GM06990 (cell line): ENCODE measurements around the gene ALDH2.
"Not testable (repeated sequence)": the region's sequence is repeated elsewhere in the genome, so short reads cannot be mapped to it uniquely, and the experiment has no call there.

ENCODE experiments used
- DNase-seq: peaks from one replicate; pipeline ENCODE4 v3.0.0-alpha.2; 2011; ENCODE audit not compliant: insufficient read length; ENCODE audit errors: extremely low read depth
- H3K27me3 ChIP-seq: replicated peaks from 2 replicates; pipeline ENCODE4 v1.6.0; 2011; ENCODE audit warnings: low read length; ENCODE audit not compliant: control insufficient read depth, insufficient read depth
- H3K36me3 ChIP-seq: 2 replicates; pipeline ENCODE4 v1.5.1; 2011; ENCODE audit warnings: low read length; ENCODE audit not compliant: control insufficient read depth, insufficient read depth
- H3K4me3 ChIP-seq: replicated peaks from 2 replicates; pipeline ENCODE4 v1.5.1; 2011; ENCODE audit warnings: low read depth, mild to moderate bottlenecking, control low read depth, low read length
- CTCF ChIP-seq: IDR thresholded peaks from 2 replicates; pipeline ENCODE4 v1.5.1; 2011; ENCODE audit warnings: low read length, control low read depth, mild to moderate bottlenecking, inconsistent platforms; ENCODE audit not compliant: insufficient read depth, poor library complexity, severe bottlenecking

The ALDH2 gene

DNA sequence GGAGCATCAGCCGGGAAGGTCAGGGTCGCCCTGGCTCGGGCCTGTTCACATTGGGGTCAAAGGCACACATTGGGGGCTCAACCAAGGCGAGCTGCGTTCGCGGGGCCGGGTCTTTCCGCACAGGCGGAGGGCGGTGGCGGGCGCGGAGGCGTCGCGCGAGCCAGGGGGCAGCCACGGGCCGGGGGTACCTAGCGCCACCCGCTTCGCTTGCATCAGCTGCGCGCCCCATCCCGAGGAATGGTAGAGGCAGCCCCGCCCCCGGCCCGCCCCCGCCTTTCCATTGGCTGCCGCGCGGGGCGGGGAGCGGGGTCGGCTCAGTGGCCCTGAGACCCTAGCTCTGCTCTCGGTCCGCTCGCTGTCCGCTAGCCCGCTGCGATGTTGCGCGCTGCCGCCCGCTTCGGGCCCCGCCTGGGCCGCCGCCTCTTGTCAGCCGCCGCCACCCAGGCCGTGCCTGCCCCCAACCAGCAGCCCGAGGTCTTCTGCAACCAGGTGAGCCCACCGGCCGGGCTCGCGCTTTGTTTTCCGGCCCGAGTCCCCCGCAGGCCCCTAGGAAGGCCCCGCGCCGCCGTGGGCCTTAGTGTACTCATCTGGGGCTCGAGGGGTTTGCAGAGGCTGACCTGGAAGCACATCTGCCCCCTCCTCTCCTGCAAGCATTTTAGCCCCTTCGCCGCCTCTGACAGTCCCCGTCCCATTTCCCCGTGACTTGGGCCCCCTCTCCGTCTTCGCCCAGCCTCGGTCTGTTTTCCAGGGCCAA, at the start of gene ALDH2:
ALDH2 (plus strand) TSS at position 326 of the 754 bp plus-strand sequence; CDS start at position 376, 50 bp downstream.
- TF ChIP-seq CTCF = no peak
- DNase-seq = peak; percentile 70
- Histone ChIP-seq H3K4me3 (peak within 1 kb of the TSS; percentile 48), H3K27me3 (no peaks in the 10 kb centered on the region), H3K36me3 (no peaks in the 10 kb centered on the region)

DNA sequence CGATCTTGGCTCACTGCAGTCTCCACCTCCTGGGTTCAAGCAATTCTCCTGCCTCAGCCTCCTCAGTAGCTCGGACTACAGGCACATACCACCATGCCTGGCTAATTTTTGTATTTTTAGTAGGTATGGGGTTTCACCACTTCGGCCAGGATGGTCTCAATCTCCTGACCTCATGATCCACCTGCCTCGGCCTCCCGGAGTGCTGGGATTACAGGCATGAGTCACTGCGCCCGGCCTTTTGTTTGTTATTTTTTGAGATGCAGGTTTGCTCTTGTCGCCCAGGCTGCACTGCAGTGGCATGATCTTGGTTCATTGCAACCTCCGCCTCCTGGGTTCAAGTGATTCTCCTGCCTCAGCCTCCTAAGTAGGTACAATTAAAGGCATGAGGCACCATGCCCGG, 47.4 kb upstream of the ALDH2 start:
- DNase-seq, H3K4me3 ChIP-seq, H3K36me3 ChIP-seq, H3K27me3 ChIP-seq: not testable (repeated sequence)

GRCh38 chr12:111720457-111720856, 46.3 kb upstream of the ALDH2 start:
- Histone ChIP-seq H3K36me3 (peaks cover 6% of the 10 kb centered on the region), H3K4me3 (no peak overlapping the region), H3K27me3 (no peaks in the 10 kb centered on the region)
- DNase-seq = no peak
- TF ChIP-seq CTCF = no peak

GRCh38 chr12:111723646-111724360, 42.9 kb upstream of the ALDH2 start:
- H3K4me3 ChIP-seq, DNase-seq, H3K27me3 ChIP-seq, H3K36me3 ChIP-seq: not testable (repeated sequence)

DNA sequence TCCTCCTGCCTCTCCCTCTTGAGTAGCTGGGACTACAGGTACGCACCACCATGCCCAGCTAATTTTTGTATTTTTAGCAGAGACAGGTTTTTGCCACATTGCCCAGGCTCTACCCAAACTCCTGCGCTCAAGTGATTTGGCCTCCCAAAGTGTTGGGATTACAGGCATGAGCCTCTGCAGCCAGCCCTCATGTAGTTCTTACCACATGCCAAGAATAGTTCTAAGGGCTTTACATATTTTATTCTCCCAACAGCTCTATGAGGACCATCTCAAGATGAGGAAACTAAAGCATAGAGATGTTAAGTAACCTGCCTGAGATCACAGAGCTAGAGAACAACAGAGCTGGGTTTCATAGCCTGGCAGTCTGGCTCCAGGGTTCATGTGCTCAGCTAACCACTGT, 37.9 kb upstream of the ALDH2 start:
- TF ChIP-seq CTCF = no peak
- H3K4me3 ChIP-seq = no peak overlapping the region
- peaks cover 8% of the 10 kb centered on the region for H3K36me3 ChIP-seq
- no peak for DNase-seq
- H3K27me3 ChIP-seq = no peaks in the 10 kb centered on the region

DNA sequence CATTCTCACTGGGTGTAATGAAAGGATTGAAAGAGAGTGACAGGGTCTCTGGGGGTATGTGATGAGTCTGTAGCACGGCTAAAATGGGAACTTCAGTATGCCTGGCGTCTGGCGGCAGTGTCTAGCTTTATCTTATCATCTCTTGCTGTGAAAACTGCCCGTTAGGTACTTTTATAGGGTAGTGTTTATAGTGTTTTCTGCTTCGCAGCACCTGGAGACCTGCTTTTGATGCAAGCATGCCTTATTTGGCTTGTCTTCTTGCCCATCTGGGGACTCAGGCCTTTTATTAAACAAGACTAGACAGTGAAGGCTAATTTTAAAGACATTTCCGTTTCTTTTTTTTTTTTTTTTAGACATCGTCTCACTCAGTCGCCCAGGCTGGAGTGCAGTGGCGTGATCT, 36.3 kb upstream of the ALDH2 start:
- Histone ChIP-seq H3K4me3 (no peak overlapping the region), H3K27me3 (no peaks in the 10 kb centered on the region), H3K36me3 (peaks cover 8% of the 10 kb centered on the region)
- DNase-seq = no peak
- TF ChIP-seq CTCF = no peak
